ENCODE data around the gene BCL2L14.
"Not testable (repeated sequence)": the region's sequence is repeated elsewhere in the genome, so short reads cannot be mapped to it uniquely, and the experiment has no call there.

The BCL2L14 gene

GRCh38 chr12:12088761-12089160 lies 18.0 kb downstream of the BCL2L14 start:
- Histone ChIP-seq H3K4me3 (ENCODE audit: low read depth in 1 of 2, low read length in 2 of 2) (no peak overlapping the region), H3K27me3 (ENCODE audit: low read depth, low read length) (no peaks in the 10 kb centered on the region), H3K9me3 (ENCODE audit: control insufficient read depth in 1 of 2, low read length in 2 of 2) (no peaks in the 10 kb centered on the region), H3K27ac (ENCODE audit: low read length) (no peak overlapping the region), H3K4me1 (ENCODE audit: control insufficient read depth in 1 of 2, insufficient read depth in 2 of 2, low read length in 2 of 2) (no peaks in the 10 kb centered on the region), H3K36me3 (ENCODE audit: control insufficient read depth in 1 of 2, insufficient read depth in 2 of 2, low read length in 2 of 2) (no peaks in the 10 kb centered on the region)

- Histone ChIP-seq H3K27me3 (ENCODE audit: low read depth, low read length) (no peaks in the 10 kb centered on the region), H3K9me3 (ENCODE audit: control insufficient read depth in 1 of 2, low read length in 2 of 2) (no peaks in the 10 kb centered on the region), H3K4me3 (ENCODE audit: low read depth in 1 of 2, low read length in 2 of 2) (no peak overlapping the region), H3K36me3 (ENCODE audit: control insufficient read depth in 1 of 2, insufficient read depth in 2 of 2, low read length in 2 of 2) (no peaks in the 10 kb centered on the region), H3K4me1 (ENCODE audit: control insufficient read depth in 1 of 2, insufficient read depth in 2 of 2, low read length in 2 of 2) (no peaks in the 10 kb centered on the region), H3K27ac (ENCODE audit: low read length) (no peak overlapping the region)
Measured at GRCh38 chr12:12091071-12091470, 20.3 kb downstream of the BCL2L14 start.

GRCh38 chr12:12091977-12092663 lies 21.4 kb downstream of the BCL2L14 start:
- H3K4me3 ChIP-seq (ENCODE audit: low read depth in 1 of 2, low read length in 2 of 2) = no peak overlapping the region
- no peak overlapping the region for H3K27ac ChIP-seq (ENCODE audit: low read length)
- no peaks in the 10 kb centered on the region for H3K4me1 ChIP-seq (ENCODE audit: control insufficient read depth in 1 of 2, insufficient read depth in 2 of 2, low read length in 2 of 2)
- no peaks in the 10 kb centered on the region for H3K36me3 ChIP-seq (ENCODE audit: control insufficient read depth in 1 of 2, insufficient read depth in 2 of 2, low read length in 2 of 2)
- H3K27me3 ChIP-seq (ENCODE audit: low read depth, low read length) = no peaks in the 10 kb centered on the region
- no peaks in the 10 kb centered on the region for H3K9me3 ChIP-seq (ENCODE audit: control insufficient read depth in 1 of 2, low read length in 2 of 2)

- Histone ChIP-seq H3K4me3 (ENCODE audit: low read depth in 1 of 2, low read length in 2 of 2) (no peak overlapping the region), H3K4me1 (ENCODE audit: control insufficient read depth in 1 of 2, insufficient read depth in 2 of 2, low read length in 2 of 2) (no peaks in the 10 kb centered on the region), H3K27ac (ENCODE audit: low read length) (no peak overlapping the region), H3K36me3 (ENCODE audit: control insufficient read depth in 1 of 2, insufficient read depth in 2 of 2, low read length in 2 of 2) (no peaks in the 10 kb centered on the region), H3K9me3 (ENCODE audit: control insufficient read depth in 1 of 2, low read length in 2 of 2) (no peaks in the 10 kb centered on the region), H3K27me3 (ENCODE audit: low read depth, low read length) (no peaks in the 10 kb centered on the region)
Measured at GRCh38 chr12:12094481-12094880, 23.7 kb downstream of the BCL2L14 start.

GRCh38 chr12:12095021-12095420 lies 24.3 kb downstream of the BCL2L14 start:
- Histone ChIP-seq H3K9me3 (ENCODE audit: control insufficient read depth in 1 of 2, low read length in 2 of 2) (no peaks in the 10 kb centered on the region), H3K4me1 (ENCODE audit: control insufficient read depth in 1 of 2, insufficient read depth in 2 of 2, low read length in 2 of 2) (no peaks in the 10 kb centered on the region), H3K27ac (ENCODE audit: low read length) (no peak overlapping the region), H3K27me3 (ENCODE audit: low read depth, low read length) (no peaks in the 10 kb centered on the region), H3K4me3 (ENCODE audit: low read depth in 1 of 2, low read length in 2 of 2) (no peak overlapping the region), H3K36me3 (ENCODE audit: control insufficient read depth in 1 of 2, insufficient read depth in 2 of 2, low read length in 2 of 2) (no peaks in the 10 kb centered on the region)

GRCh38 chr12:12097891-12098690 lies 27.4 kb downstream of the BCL2L14 start:
- Histone ChIP-seq H3K9me3 (ENCODE audit: control insufficient read depth in 1 of 2, low read length in 2 of 2) (no peaks in the 10 kb centered on the region), H3K36me3 (ENCODE audit: control insufficient read depth in 1 of 2, insufficient read depth in 2 of 2, low read length in 2 of 2) (no peaks in the 10 kb centered on the region), H3K27me3 (ENCODE audit: low read depth, low read length) (no peaks in the 10 kb centered on the region), H3K27ac (ENCODE audit: low read length) (no peak overlapping the region), H3K4me3 (ENCODE audit: low read depth in 1 of 2, low read length in 2 of 2) (no peak overlapping the region), H3K4me1 (ENCODE audit: control insufficient read depth in 1 of 2, insufficient read depth in 2 of 2, low read length in 2 of 2) (no peaks in the 10 kb centered on the region)

- no peak overlapping the region for H3K27ac ChIP-seq (ENCODE audit: low read length)
- H3K4me3 ChIP-seq (ENCODE audit: low read depth in 1 of 2, low read length in 2 of 2) = no peak overlapping the region
- H3K27me3 ChIP-seq (ENCODE audit: low read depth, low read length) = no peaks in the 10 kb centered on the region
- H3K9me3 ChIP-seq (ENCODE audit: control insufficient read depth in 1 of 2, low read length in 2 of 2) = no peaks in the 10 kb centered on the region
- peaks cover 0 to 3% of the 10 kb centered on the region in 2 donors for H3K36me3 ChIP-seq (ENCODE audit: control insufficient read depth in 1 of 2, insufficient read depth in 2 of 2, low read length in 2 of 2)
- H3K4me1 ChIP-seq (ENCODE audit: control insufficient read depth in 1 of 2, insufficient read depth in 2 of 2, low read length in 2 of 2) = no peaks in the 10 kb centered on the region
Measured at GRCh38 chr12:12098691-12099015, 27.9 kb downstream of the BCL2L14 start.

- H3K36me3 ChIP-seq (ENCODE audit: control insufficient read depth in 1 of 2, insufficient read depth in 2 of 2, low read length in 2 of 2) = peaks cover 1 to 5% of the 10 kb centered on the region in 2 donors
- H3K4me1 ChIP-seq (ENCODE audit: control insufficient read depth in 1 of 2, insufficient read depth in 2 of 2, low read length in 2 of 2) = no peaks in the 10 kb centered on the region
- no peaks in the 10 kb centered on the region for H3K9me3 ChIP-seq (ENCODE audit: control insufficient read depth in 1 of 2, low read length in 2 of 2)
- H3K27me3 ChIP-seq (ENCODE audit: low read depth, low read length) = no peaks in the 10 kb centered on the region
- H3K4me3 ChIP-seq (ENCODE audit: low read depth in 1 of 2, low read length in 2 of 2) = no peak overlapping the region
- no peak overlapping the region for H3K27ac ChIP-seq (ENCODE audit: low read length)
Measured at GRCh38 chr12:12099102-12099501, 28.4 kb downstream of the BCL2L14 start.

GRCh38 chr12:12107678-12108077 lies 36.9 kb downstream of the BCL2L14 start:
- no peaks in the 10 kb centered on the region for H3K27me3 ChIP-seq (ENCODE audit: low read depth, low read length)
- no peak overlapping the region for H3K27ac ChIP-seq (ENCODE audit: low read length)
- peaks cover 0 to 17% of the 10 kb centered on the region in 2 donors for H3K9me3 ChIP-seq (ENCODE audit: control insufficient read depth in 1 of 2, low read length in 2 of 2)
- no peak overlapping the region for H3K4me3 ChIP-seq (ENCODE audit: low read depth in 1 of 2, low read length in 2 of 2)
- H3K4me1 ChIP-seq (ENCODE audit: control insufficient read depth in 1 of 2, insufficient read depth in 2 of 2, low read length in 2 of 2) = no peaks in the 10 kb centered on the region
- H3K36me3 ChIP-seq (ENCODE audit: control insufficient read depth in 1 of 2, insufficient read depth in 2 of 2, low read length in 2 of 2) = peaks cover 4 to 5% of the 10 kb centered on the region in 2 donors

GRCh38 chr12:12108441-12109058 lies 37.8 kb downstream of the BCL2L14 start:
- peaks cover 3 to 4% of the 10 kb centered on the region in 2 donors for H3K36me3 ChIP-seq (ENCODE audit: control insufficient read depth in 1 of 2, insufficient read depth in 2 of 2, low read length in 2 of 2)
- H3K27me3 ChIP-seq (ENCODE audit: low read depth, low read length) = no peaks in the 10 kb centered on the region
- no peaks in the 10 kb centered on the region for H3K4me1 ChIP-seq (ENCODE audit: control insufficient read depth in 1 of 2, insufficient read depth in 2 of 2, low read length in 2 of 2)
- no peak overlapping the region for H3K4me3 ChIP-seq (ENCODE audit: low read depth in 1 of 2, low read length in 2 of 2)
- H3K9me3 ChIP-seq (ENCODE audit: control insufficient read depth in 1 of 2, low read length in 2 of 2) = peaks cover 0 to 17% of the 10 kb centered on the region in 2 donors
- no peak overlapping the region for H3K27ac ChIP-seq (ENCODE audit: low read length)

GRCh38 chr12:12110923-12111555 lies 40.3 kb downstream of the BCL2L14 start:
- not testable (repeated sequence) for H3K36me3 ChIP-seq (ENCODE audit: control insufficient read depth in 1 of 2, insufficient read depth in 2 of 2, low read length in 2 of 2); H3K4me1 ChIP-seq (ENCODE audit: control insufficient read depth in 1 of 2, insufficient read depth in 2 of 2, low read length in 2 of 2); H3K27me3 ChIP-seq (ENCODE audit: low read depth, low read length); H3K4me3 ChIP-seq (ENCODE audit: low read depth in 1 of 2, low read length in 2 of 2); H3K27ac ChIP-seq (ENCODE audit: low read length)
- H3K9me3 ChIP-seq (ENCODE audit: control insufficient read depth in 1 of 2, low read length in 2 of 2) = peaks cover 0 to 17% of the 10 kb centered on the region in 2 donors
